Fibroblast of lung (primary cell): Measurements from ENCODE around the gene BRD2. TPM values are rescaled to one million over a fixed set of nuclear protein-coding genes. Genes with fewer than 3 reads are reported as not detected.

Experiments used
- DNase-seq, 2 donors: peaks; one replicate each; pipeline versions ENCODE4 v3.0.0 to v3.0.0-alpha.2; 2010; ENCODE audit warnings: low read depth in 2 of 2
- H2AFZ ChIP-seq: 2 replicates; pipeline ENCODE4 v1.5.1; 2012; ENCODE audit warnings: low read length, control low read depth, inconsistent platforms
- H3K27ac ChIP-seq: 2 replicates; pipeline ENCODE4 v1.5.1; 2011; ENCODE audit warnings: low read length, control low read depth; ENCODE audit not compliant: insufficient read depth
- H3K27me3 ChIP-seq: 2 replicates; pipeline ENCODE4 v1.5.1; 2011; ENCODE audit warnings: mild to moderate bottlenecking, low read length; ENCODE audit not compliant: control insufficient read depth, insufficient read depth
- H3K36me3 ChIP-seq: 2 replicates; pipeline ENCODE4 v1.5.1; 2011; ENCODE audit warnings: low read length; ENCODE audit not compliant: control insufficient read depth, insufficient read depth
- H3K4me1 ChIP-seq: 2 replicates; pipeline ENCODE4 v1.5.1; 2011; ENCODE audit warnings: low read length; ENCODE audit not compliant: control insufficient read depth, insufficient read depth; ENCODE audit errors: extremely low read depth
- H3K4me2 ChIP-seq: 2 replicates; pipeline ENCODE4 v1.5.1; 2011; ENCODE audit warnings: low read length, control low read depth; ENCODE audit not compliant: insufficient read depth; ENCODE audit errors: extremely low read depth
- H3K4me3 ChIP-seq, 4 experiments: fragments of 200-600 bp in 1 of 4; sonication (generic) in 1 of 4; replicated peaks in 1 of 4; 2 replicates each; pipeline ENCODE4 v1.5.1; 2011 to 2016; ENCODE audit warnings: low read length in 4 of 4, low read depth in 3 of 4, mild to moderate bottlenecking in 3 of 4, control low read depth in 2 of 4, inconsistent platforms in 1 of 4, mixed read lengths in 1 of 4; ENCODE audit not compliant: insufficient read depth in 1 of 4; ENCODE audit errors: control extremely low read depth in 1 of 4
- H3K79me2 ChIP-seq: 2 replicates; pipeline ENCODE4 v1.5.1; 2012; ENCODE audit warnings: mild to moderate bottlenecking, low read length, inconsistent platforms; ENCODE audit not compliant: control insufficient read depth, insufficient read depth
- H3K9ac ChIP-seq: 2 replicates; pipeline ENCODE4 v1.5.1; 2011; ENCODE audit warnings: mild to moderate bottlenecking, low read length, control low read depth; ENCODE audit not compliant: insufficient read depth
- H3K9me3 ChIP-seq: 2 replicates; pipeline ENCODE4 v1.5.1; 2012; ENCODE audit warnings: low read depth, low read length; ENCODE audit not compliant: control insufficient read depth, insufficient read depth
- H4K20me1 ChIP-seq: 2 replicates; pipeline ENCODE4 v1.5.1; 2011; ENCODE audit warnings: low read length; ENCODE audit not compliant: control insufficient read depth, insufficient read depth; ENCODE audit errors: extremely low read depth
- CTCF ChIP-seq, 2 donors: IDR thresholded peaks in 1 of 2; conservative IDR thresholded peaks in 1 of 2; 1 replicate in 1 of 2; 2 replicates in 1 of 2; pipeline ENCODE4 v1.5.1; 2011 to 2012; ENCODE audit warnings: low read length in 2 of 2, control low read depth in 1 of 2, inconsistent platforms in 1 of 2, low read depth in 1 of 2, mild to moderate bottlenecking in 1 of 2
- EZH2 ChIP-seq: IDR thresholded peaks from 2 replicates; pipeline ENCODE4 v1.5.1; 2012; ENCODE audit warnings: low read length, control low read depth, mild to moderate bottlenecking; ENCODE audit errors: missing control alignments
- polyA plus RNA-seq, 2 donors: library from polyadenylated mRNA; depleted of rRNA in 1 of 2; stranded (reverse) in 1 of 2; unstranded in 1 of 2; fragments of >200 nt; gene quantifications; 2 replicates each; pipeline ENCODE4 v1.2.1, GENCODE V29; 2011 to 2012; ENCODE audit warnings: missing spikeins in 1 of 2
- total RNA-seq: library from RNA; depleted of rRNA; stranded (reverse); fragments of >200 nt; gene quantifications from 2 replicates; pipeline ENCODE4 v1.2.1, GENCODE V29; 2014

BRD2 gene
- total and polyA plus RNA-seq, 2 donors (not counting 1 experiment from before 2014, with no cell fraction given) = 75.6 to 126 TPM

GRCh38 chr6:32931211-32931610, 37.2 kb upstream of the BRD2 start:
- no peak for DNase-seq
- no peak for TF ChIP-seq CTCF (conservative IDR thresholded peaks at IDR 0.05 in 1 of 2, IDR thresholded peaks at IDR 0.05 in 1 of 2; ENCODE audit: low read depth in 1 of 2, low read length in 2 of 2)
- TF ChIP-seq EZH2 = no peak
- H2AFZ ChIP-seq = no peak overlapping the region
- H3K4me1 ChIP-seq = no peaks in the 10 kb centered on the region
- H3K36me3 ChIP-seq = no peaks in the 10 kb centered on the region
- H3K27me3 ChIP-seq = peaks cover 8% of the 10 kb centered on the region
- no peaks in the 10 kb centered on the region for H4K20me1 ChIP-seq
- H3K27ac ChIP-seq = no peak overlapping the region
- no peaks in the 10 kb centered on the region for H3K79me2 ChIP-seq
- H3K4me2 ChIP-seq = no peak overlapping the region
- H3K9me3 ChIP-seq = no peaks in the 10 kb centered on the region
- H3K9ac ChIP-seq = no peak overlapping the region
- H3K4me3 ChIP-seq = no peak overlapping the region

GRCh38 chr6:32932132-32932868, 36.1 kb upstream of the BRD2 start:
- Histone ChIP-seq H3K9me3 (no peaks in the 10 kb centered on the region), H4K20me1 (no peaks in the 10 kb centered on the region), H3K4me1 (no peaks in the 10 kb centered on the region), H3K4me3 (no peak overlapping the region), H3K27me3 (peaks cover 18% of the 10 kb centered on the region), H3K36me3 (no peaks in the 10 kb centered on the region), H3K79me2 (no peaks in the 10 kb centered on the region), H3K4me2 (no peak overlapping the region), H3K27ac (no peak overlapping the region), H3K9ac (no peak overlapping the region), H2AFZ (no peak overlapping the region)
- TF ChIP-seq CTCF (conservative IDR thresholded peaks at IDR 0.05 in 1 of 2, IDR thresholded peaks at IDR 0.05 in 1 of 2; ENCODE audit: low read depth in 1 of 2, low read length in 2 of 2) = no peak
- TF ChIP-seq EZH2 = no peak
- DNase-seq = peak; percentile 21 to 55

- Histone ChIP-seq H4K20me1 (no peaks in the 10 kb centered on the region), H3K4me2 (no peak overlapping the region), H3K4me1 (no peaks in the 10 kb centered on the region), H2AFZ (no peak overlapping the region), H3K4me3 (no peak overlapping the region), H3K9ac (no peak overlapping the region), H3K79me2 (no peaks in the 10 kb centered on the region), H3K27ac (no peak overlapping the region), H3K9me3 (no peaks in the 10 kb centered on the region), H3K36me3 (no peaks in the 10 kb centered on the region), H3K27me3 (peaks cover 26% of the 10 kb centered on the region)
- DNase-seq = peak; percentile 58 to 82
- no peak for TF ChIP-seq EZH2
- peak; percentile 77 to 84 for TF ChIP-seq CTCF (conservative IDR thresholded peaks at IDR 0.05 in 1 of 2, IDR thresholded peaks at IDR 0.05 in 1 of 2; ENCODE audit: low read depth in 1 of 2, low read length in 2 of 2)
Observed at GRCh38 chr6:32933661-32934085, 34.7 kb upstream of the BRD2 start.
